GM21526 (cell line): ENCODE results near the gene KHDC1.
A peak's percentile ranks its signal among the peaks of the same experiment; 100 is the strongest.
"Not testable (repeated sequence)": the region's sequence is repeated elsewhere in the genome, so short reads cannot be mapped to it uniquely, and the experiment has no call there.

Source experiments
- ATAC-seq: cut with Tn5 transposase; IDR thresholded peaks from one replicate; pipeline ENCODE4 v1.9.1; 2021; ENCODE audit warnings: moderate library complexity; ENCODE audit not compliant: unreplicated experiment, low FRiP score

The KHDC1 gene, protein sequence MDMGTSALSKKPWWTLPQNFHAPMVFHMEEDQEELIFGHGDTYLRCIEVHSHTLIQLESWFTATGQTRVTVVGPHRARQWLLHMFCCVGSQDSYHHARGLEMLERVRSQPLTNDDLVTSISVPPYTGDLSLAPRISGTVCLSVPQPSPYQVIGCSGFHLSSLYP

GRCh38 chr6:73262671-73263569 is at the start of gene KHDC1:
KHDC1 (minus strand) TSS chr6:73263196; CDS start chr6:73242517, 20,679 bp downstream.
- peak; percentile 93 for ATAC-seq

- not testable (repeated sequence) for ATAC-seq
Measured at GRCh38 chr6:73310503-73310845, 47.5 kb upstream of the KHDC1 start.

- ATAC-seq: peak; percentile 97
Measured at GRCh38 chr6:73309785-73310502, 46.9 kb upstream of the KHDC1 start.

GRCh38 chr6:73309535-73309784 is 46.5 kb upstream of the KHDC1 start:
- ATAC-seq: peak; percentile 43

DNA sequence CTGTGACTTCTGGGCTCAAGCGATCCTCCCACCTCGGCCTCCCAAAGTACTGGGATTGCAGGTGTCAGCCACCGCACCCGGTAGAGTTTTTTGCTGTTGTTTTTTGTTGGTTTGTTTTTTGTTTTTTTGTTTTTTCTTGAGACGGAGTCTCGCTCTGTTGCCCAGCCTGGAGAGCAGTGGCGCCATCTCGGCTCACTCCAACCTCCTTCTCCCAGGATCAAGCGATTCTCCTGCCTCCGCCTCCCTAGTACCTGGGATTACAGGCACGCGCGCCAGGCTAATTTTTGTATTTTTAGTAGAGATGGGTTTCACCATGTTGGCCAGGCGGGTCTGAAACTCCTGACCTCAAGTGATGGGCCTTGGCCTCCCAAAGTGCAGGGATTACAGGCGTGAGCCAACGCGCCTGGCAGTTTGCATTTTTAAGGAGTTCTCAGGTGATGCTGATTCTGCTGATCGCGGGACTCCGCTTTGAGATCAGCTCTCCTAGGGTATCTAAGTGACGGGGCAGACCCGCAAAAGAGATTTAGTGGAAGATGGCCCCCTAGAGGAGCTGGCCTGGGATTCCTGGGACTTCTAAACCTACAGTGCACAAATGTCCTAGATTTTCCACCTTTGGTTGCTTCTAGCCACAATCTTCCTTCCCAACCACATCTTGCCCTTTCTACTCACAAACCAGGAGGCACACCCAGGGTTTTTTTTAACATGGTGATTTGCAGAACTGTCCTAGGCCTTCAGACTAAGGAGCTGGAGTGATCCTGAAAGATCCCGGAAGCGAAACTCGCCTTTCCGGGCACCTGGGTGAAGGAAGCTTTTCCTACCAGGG is 45.9 kb upstream of the KHDC1 start:
- no peak for ATAC-seq

DNA sequence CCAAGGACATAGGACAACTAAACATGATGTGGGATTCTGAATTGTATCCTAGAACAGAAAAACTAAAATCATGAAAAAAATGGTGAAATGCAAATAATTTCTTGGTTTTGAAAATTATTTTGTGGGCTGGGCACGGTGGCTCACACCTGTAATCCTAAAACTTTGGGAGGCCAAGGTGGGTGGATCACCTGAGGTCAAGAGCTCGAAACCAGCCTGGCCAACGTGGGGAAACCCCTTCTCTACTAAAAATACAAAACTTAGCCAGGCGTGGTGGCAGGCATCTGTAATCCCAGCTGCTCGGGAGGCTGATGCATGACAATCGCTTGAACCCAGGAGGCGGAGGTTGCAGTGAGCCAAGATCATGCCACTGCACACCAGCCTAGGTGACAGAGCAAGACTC is 40.8 kb upstream of the KHDC1 start:
- not testable (repeated sequence) for ATAC-seq

GRCh38 chr6:73302339-73302738 is 39.3 kb upstream of the KHDC1 start:
- no peak for ATAC-seq

DNA sequence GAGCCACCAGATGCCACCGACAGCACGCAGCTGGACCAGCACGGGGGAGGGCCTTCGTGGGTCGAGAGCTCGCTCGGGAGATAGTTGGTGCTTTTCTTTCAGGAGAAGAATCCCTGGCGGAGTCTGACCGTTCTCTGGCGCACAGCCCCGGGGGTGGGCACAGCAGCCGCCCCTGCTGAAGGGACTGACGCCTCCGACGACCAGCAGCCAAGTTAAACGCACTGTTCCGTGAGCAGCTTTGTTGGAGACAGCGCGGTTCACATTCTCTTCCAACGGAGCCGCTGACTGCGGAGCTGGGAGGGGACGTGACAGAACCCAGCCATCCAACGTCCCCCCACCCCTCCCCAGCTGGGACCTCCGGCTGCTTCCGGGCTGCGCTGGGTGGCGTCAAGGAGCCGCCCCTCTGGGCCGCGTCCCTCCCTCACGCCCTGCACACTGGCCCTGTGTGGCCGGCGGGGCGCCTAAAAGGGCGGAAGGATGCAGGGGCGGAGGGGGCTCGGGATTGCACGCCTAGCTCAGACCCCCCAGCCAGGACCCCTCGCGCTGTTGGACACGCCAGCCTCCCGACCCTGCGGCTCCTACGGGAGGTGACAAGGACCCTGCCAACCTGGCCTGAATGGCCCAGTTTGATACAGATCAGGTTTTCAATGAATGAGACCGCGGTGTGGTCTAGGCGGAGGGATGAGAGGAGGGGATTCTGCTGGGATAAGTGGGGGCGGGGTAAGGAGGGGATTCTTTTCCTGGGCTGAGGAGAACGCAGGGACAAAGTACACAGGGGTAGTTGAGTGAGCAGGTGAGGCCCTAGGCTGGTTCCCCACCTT is 36.4 kb upstream of the KHDC1 start:
- no peak for ATAC-seq

GRCh38 chr6:73293331-73293730 is 30.3 kb upstream of the KHDC1 start:
- ATAC-seq: no peak

- no peak for ATAC-seq
Measured at GRCh38 chr6:73290435-73290834, 27.4 kb upstream of the KHDC1 start.

GRCh38 chr6:73286752-73287151 is 23.8 kb upstream of the KHDC1 start:
- no peak for ATAC-seq

DNA sequence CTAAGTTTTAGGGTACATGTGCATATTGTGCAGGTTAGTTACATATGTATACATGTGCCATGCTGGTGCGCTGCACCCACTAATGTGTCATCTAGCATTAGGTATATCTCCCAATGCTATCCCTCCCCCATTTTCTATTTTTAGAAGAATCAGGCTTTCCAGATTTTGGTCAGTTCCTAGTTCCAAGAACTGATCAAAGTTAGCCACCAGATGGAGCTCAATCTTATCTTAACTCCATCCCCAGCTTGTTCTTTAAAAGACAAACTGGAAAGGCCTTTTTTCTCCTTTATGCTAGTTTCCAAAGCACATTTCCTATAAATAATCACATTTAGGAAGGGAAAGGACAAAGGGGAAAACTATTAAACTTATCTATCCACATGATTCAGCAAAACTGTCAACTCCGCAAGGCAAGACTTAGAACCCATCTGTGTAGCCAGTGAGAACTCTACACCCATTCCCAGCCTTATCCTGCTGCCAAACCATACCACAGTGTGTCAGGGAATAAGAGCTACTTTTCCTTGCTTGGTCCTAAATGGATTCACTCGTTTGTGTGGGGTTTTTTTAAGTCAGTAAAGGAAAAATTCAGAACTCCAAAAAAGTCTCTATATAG is 22.8 kb upstream of the KHDC1 start:
- no peak for ATAC-seq

- ATAC-seq: no peak
Measured at GRCh38 chr6:73282871-73283270, 19.9 kb upstream of the KHDC1 start.

GRCh38 chr6:73281684-73282083 is 18.7 kb upstream of the KHDC1 start:
- ATAC-seq: not testable (repeated sequence)

DNA sequence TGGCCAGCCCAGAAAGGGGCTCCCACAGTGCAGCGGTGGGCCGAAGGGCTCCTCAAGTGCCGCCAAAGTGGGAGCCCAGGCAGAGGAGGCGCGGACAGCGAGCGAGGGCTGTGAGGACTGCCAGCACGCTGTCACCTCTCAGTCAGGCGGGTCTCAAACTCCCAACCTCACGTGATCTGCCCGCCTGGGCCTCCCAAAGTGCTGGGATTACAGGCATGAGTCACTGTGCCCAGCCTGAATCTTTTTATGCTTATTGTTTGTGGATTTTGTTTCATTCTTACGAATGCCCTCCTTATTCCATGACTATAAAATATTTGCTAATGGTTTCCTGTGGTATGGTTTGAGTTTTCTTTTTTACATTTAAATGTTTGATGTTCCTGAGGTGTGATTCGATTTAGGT is 6.3 kb upstream of the KHDC1 start:
- ATAC-seq: not testable (repeated sequence)

DNA sequence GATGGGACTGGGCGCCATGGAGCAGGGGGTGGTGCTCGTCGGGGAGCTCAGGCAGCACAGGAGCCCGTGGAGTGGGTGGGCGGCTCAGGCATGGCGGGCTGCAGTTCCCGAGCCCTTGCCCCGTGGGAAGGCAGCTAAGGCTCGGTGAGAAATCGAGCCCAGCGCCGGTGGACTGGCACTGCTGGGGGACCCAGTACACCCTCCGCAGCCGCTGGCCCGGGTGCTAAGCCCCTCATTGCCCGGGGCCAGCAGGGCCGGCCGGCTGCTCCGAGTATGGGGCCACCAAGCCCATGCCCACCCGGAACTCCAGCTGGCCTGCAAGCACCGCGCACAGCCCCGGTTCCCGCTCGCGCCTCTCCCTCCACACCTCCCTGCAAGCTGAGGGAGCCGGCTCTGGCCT is 5.9 kb upstream of the KHDC1 start:
- not testable (repeated sequence) for ATAC-seq

- no peak for ATAC-seq
Measured at GRCh38 chr6:73264446-73264845, 1.4 kb upstream of the KHDC1 start.

DNA sequence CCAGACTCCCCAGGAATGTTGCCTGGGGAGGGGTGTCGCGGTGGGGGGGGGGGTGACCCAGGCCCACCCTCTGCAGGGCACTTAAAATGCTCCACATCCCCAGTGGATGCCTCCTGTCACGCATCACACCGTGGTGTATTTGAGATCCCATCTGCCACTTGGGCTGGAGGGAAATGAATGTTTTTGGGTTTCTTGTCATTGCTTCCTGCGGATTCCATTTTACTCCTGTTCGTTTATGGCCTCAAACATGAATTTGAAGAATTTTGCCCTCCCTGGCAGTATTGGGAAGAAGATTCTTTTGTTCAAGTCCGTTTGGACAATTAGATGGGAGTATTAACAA is 544 bp upstream of the KHDC1 start:
- ATAC-seq: peak; percentile 2

DNA sequence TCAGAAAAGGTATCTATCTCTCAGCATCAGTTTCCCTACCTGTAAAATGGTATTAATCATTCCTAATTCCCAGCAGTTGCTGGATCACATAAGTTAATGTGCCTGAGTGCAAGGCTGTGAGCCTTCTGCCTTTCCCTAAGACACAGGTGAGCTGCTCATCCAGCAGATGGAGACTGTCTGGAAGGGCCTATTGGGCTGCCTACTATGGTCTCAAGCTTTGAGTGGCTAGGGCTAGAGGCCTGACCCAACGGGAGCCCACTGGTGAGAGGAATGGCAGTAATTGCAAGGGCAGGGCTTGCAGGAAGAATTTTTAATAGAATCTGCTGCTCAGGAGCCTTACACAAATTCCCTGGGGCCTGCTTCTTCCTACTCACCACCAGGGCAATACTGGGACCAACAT is 4.3 kb downstream of the KHDC1 start:
- ATAC-seq: no peak

- ATAC-seq: not testable (repeated sequence)
Measured at GRCh38 chr6:73254323-73254722, 8.7 kb downstream of the KHDC1 start.
